Body of pancreas (tissue), 4 donors: ENCODE data around the gene RGS14.

ENCODE experiments used
- CTCF ChIP-seq, 7 experiments: fragments of 450-650 bp in 4 of 7; fragments of 200-600 bp in 3 of 7; sonication (generic) in 3 of 7; IDR thresholded peaks; one replicate each; pipeline ENCODE4 v1.5.1; 2016 to 2019; ENCODE audit warnings: antibody characterized with exemption in 7 of 7
- POLR2A ChIP-seq, 3 donors: fragments of 450-650 bp; IDR thresholded peaks; one replicate each; pipeline ENCODE4 v1.6.1; 2016; ENCODE audit warnings: antibody characterized with exemption in 3 of 3, mild to moderate bottlenecking in 2 of 3

- no peak for TF ChIP-seq CTCF (IDR thresholded peaks at IDR 0.05)
- TF ChIP-seq POLR2A (IDR thresholded peaks at IDR 0.05) = no peak
Measured at GRCh38 chr5:177320879-177321278, 36.8 kb upstream of the RGS14 start.
